ENCODE measurements around the gene IGF1R.

IGF1R gene

GRCh38 chr15:98794211-98794610, 145.9 kb downstream of the IGF1R start:
- H3K4me3 ChIP-seq (ENCODE audit: low read depth in 1 of 2, low read length in 2 of 2) = no peak overlapping the region
- peaks cover 69% of the 10 kb centered on the region for H3K79me2 ChIP-seq (ENCODE audit: insufficient read depth, low read length)
- H3K36me3 ChIP-seq (ENCODE audit: insufficient read depth, low read length) = no peaks in the 10 kb centered on the region
- no peaks in the 10 kb centered on the region for H3K9me3 ChIP-seq (ENCODE audit: insufficient read depth, low read length, severe bottlenecking)
- no peak for ATAC-seq (ENCODE audit: insufficient read depth, low read depth)
- H3K4me2 ChIP-seq (ENCODE audit: insufficient read depth, low read length) = no peak overlapping the region
- H3K9ac ChIP-seq (ENCODE audit: low read depth, low read length) = no peak overlapping the region
- no peak for DNase-seq
- no peak overlapping the region for H3K27ac ChIP-seq (ENCODE audit: low read length)
- no peaks in the 10 kb centered on the region for H3K27me3 ChIP-seq (ENCODE audit: insufficient read depth, low read length, poor library complexity)
- H3K4me1 ChIP-seq (ENCODE audit: insufficient read depth, low read length) = no peaks in the 10 kb centered on the region
- TF ChIP-seq EZH2 (IDR thresholded peaks at IDR 0.05; ENCODE audit: borderline replicate concordance, low read depth, low read length, severe bottlenecking) (no peak), CTCF (IDR thresholded peaks at IDR 0.05; ENCODE audit: borderline replicate concordance, extremely low read depth, low read length, poor library complexity, severe bottlenecking) (no peak)
- no peak overlapping the region for H2AFZ ChIP-seq (ENCODE audit: low read depth, low read length)
- peaks cover 47% of the 10 kb centered on the region for H4K20me1 ChIP-seq (ENCODE audit: insufficient read depth, low read length)

- ATAC-seq (ENCODE audit: insufficient read depth, low read depth) = no peak
- Histone ChIP-seq H3K4me2 (ENCODE audit: insufficient read depth, low read length) (no peak overlapping the region), H3K27me3 (ENCODE audit: insufficient read depth, low read length, poor library complexity) (no peaks in the 10 kb centered on the region), H3K9ac (ENCODE audit: low read depth, low read length) (no peak overlapping the region), H2AFZ (ENCODE audit: low read depth, low read length) (no peak overlapping the region), H3K36me3 (ENCODE audit: insufficient read depth, low read length) (no peaks in the 10 kb centered on the region), H3K4me3 (ENCODE audit: low read depth in 1 of 2, low read length in 2 of 2) (no peak overlapping the region), H3K27ac (ENCODE audit: low read length) (no peak overlapping the region), H4K20me1 (ENCODE audit: insufficient read depth, low read length) (peaks cover 46% of the 10 kb centered on the region), H3K9me3 (ENCODE audit: insufficient read depth, low read length, severe bottlenecking) (no peaks in the 10 kb centered on the region), H3K79me2 (ENCODE audit: insufficient read depth, low read length) (peaks cover 69% of the 10 kb centered on the region), H3K4me1 (ENCODE audit: insufficient read depth, low read length) (peaks cover 3% of the 10 kb centered on the region; the same call in 1 of the 2 replicates)
- TF ChIP-seq CTCF (IDR thresholded peaks at IDR 0.05; ENCODE audit: borderline replicate concordance, extremely low read depth, low read length, poor library complexity, severe bottlenecking) (no peak), EZH2 (IDR thresholded peaks at IDR 0.05; ENCODE audit: borderline replicate concordance, low read depth, low read length, severe bottlenecking) (no peak)
- no peak for DNase-seq
Observed at GRCh38 chr15:98794748-98795147, 146.4 kb downstream of the IGF1R start.

GRCh38 chr15:98795980-98796379, 147.6 kb downstream of the IGF1R start:
- H4K20me1 ChIP-seq (ENCODE audit: insufficient read depth, low read length) = peaks cover 44% of the 10 kb centered on the region
- H3K27me3 ChIP-seq (ENCODE audit: insufficient read depth, low read length, poor library complexity) = no peaks in the 10 kb centered on the region
- H3K4me1 ChIP-seq (ENCODE audit: insufficient read depth, low read length) = peaks cover 12% of the 10 kb centered on the region
- no peak overlapping the region for H3K4me2 ChIP-seq (ENCODE audit: insufficient read depth, low read length)
- TF ChIP-seq CTCF (IDR thresholded peaks at IDR 0.05; ENCODE audit: borderline replicate concordance, extremely low read depth, low read length, poor library complexity, severe bottlenecking) (no peak), EZH2 (IDR thresholded peaks at IDR 0.05; ENCODE audit: borderline replicate concordance, low read depth, low read length, severe bottlenecking) (no peak)
- no peaks in the 10 kb centered on the region for H3K36me3 ChIP-seq (ENCODE audit: insufficient read depth, low read length)
- no peak for DNase-seq
- H3K9ac ChIP-seq (ENCODE audit: low read depth, low read length) = no peak overlapping the region
- ATAC-seq (ENCODE audit: insufficient read depth, low read depth) = no peak
- H3K27ac ChIP-seq (ENCODE audit: low read length) = no peak overlapping the region
- H3K4me3 ChIP-seq (ENCODE audit: low read depth in 1 of 2, low read length in 2 of 2) = no peak overlapping the region
- H3K9me3 ChIP-seq (ENCODE audit: insufficient read depth, low read length, severe bottlenecking) = no peaks in the 10 kb centered on the region
- H3K79me2 ChIP-seq (ENCODE audit: insufficient read depth, low read length) = peaks cover 66% of the 10 kb centered on the region
- no peak overlapping the region for H2AFZ ChIP-seq (ENCODE audit: low read depth, low read length)

Measured in DND-41 (cell line).